Measurements from ENCODE around the gene MTG1.

The MTG1 gene

DNA sequence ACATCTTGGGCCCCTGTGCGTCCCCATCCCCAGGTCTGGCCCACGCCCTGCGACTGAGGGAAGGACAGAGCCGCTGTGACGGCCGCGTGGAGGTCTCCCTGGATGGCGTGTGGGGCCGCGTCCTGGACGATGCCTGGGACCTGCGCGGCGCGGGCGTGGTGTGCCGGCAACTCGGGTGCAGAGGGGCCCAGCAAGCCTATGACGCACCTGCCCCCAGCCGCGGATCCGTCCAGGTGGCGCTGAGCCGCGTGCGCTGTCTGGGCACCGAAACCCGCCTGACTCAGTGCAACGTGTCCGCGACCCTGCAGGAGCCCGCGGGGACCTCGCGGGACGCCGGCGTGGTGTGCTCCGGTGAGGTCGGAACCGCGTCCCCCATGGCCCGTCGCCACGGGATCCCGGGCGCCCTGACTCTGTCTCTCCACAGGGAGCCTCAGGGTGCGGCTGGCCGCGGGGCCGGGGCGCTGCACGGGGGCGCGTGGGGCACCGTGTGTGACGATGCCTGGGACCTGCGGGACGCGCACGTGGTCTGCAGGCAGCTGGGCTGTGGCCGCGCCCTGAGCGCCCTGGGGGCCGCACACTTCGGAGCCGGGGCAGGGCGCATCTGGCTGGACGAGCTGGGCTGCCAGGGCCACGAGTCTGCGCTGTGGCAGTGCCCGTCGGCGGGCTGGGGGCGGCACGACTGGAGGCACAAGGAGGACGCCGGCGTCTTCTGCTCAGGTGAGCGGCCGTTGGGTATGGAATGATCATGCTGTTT is 65.7 kb downstream of the MTG1 start:
- H3K27ac ChIP-seq (ENCODE audit: low read length), result no peak overlapping the region
- H3K27me3 ChIP-seq (ENCODE audit: low read depth, low read length), result no peaks in the 10 kb centered on the region
- no peaks in the 10 kb centered on the region for H3K36me3 ChIP-seq (ENCODE audit: control insufficient read depth in 1 of 2, insufficient read depth in 2 of 2, low read length in 2 of 2)
- no peaks in the 10 kb centered on the region for H3K4me1 ChIP-seq (ENCODE audit: control insufficient read depth in 1 of 2, insufficient read depth in 2 of 2, low read length in 2 of 2)
- H3K4me3 ChIP-seq (ENCODE audit: low read depth in 1 of 2, low read length in 2 of 2), result no peak overlapping the region
- no peaks in the 10 kb centered on the region for H3K9me3 ChIP-seq (ENCODE audit: control insufficient read depth in 1 of 2, low read length in 2 of 2)

DNA sequence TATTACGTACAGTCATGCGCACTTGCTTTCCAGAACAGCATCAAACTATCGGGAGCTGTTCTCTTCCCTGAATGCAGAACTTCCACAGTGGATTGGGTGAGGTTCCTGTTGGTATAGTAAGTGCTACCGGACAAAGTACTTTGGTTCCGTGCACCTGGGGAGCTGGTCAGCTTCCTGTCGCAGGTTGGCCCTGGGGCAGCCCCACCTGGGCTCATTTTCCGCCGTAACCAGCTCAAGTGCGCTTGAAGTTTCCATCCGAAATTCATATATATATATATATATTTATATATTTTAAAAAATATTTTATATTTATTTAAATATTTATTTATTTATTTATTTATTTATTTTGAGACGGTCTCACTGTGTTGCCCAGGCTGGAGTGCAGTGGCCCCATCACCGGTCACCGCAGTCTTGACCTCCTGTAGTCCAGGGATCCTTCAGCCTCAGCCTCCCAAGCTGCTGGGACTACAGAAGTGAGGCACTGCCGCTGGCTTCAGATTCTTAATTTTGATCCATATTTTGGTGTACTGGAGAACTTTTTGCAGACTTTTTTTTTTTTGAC is 66.3 kb downstream of the MTG1 start:
- no peaks in the 10 kb centered on the region for H3K9me3 ChIP-seq (ENCODE audit: control insufficient read depth in 1 of 2, low read length in 2 of 2)
- no peaks in the 10 kb centered on the region for H3K36me3 ChIP-seq (ENCODE audit: control insufficient read depth in 1 of 2, insufficient read depth in 2 of 2, low read length in 2 of 2)
- H3K27ac ChIP-seq (ENCODE audit: low read length), result no peak overlapping the region
- H3K27me3 ChIP-seq (ENCODE audit: low read depth, low read length), result no peaks in the 10 kb centered on the region
- H3K4me1 ChIP-seq (ENCODE audit: control insufficient read depth in 1 of 2, insufficient read depth in 2 of 2, low read length in 2 of 2), result no peaks in the 10 kb centered on the region
- no peak overlapping the region for H3K4me3 ChIP-seq (ENCODE audit: low read depth in 1 of 2, low read length in 2 of 2)

DNA sequence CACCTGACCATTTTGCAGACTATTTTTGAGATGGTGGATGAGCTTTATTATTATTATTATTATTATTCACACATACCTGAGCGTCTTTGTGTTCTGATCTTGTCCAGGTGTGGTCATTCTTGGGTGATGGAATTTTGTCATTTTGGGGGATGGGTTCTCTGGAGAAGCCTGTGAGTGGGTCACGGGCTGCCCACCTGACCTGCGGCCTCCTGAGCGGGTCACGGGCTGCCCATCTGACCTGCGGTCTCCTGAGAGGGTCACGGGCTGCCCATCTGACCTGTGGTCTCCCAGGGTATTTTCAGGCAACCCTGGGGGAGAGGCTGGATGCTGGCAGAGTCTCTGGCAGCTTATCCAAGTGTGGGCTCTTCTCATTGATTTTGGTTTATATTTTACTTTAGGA is 67.1 kb downstream of the MTG1 start:
- Histone ChIP-seq H3K27ac (ENCODE audit: low read length) (no peak overlapping the region), H3K27me3 (ENCODE audit: low read depth, low read length) (no peaks in the 10 kb centered on the region), H3K4me1 (ENCODE audit: control insufficient read depth in 1 of 2, insufficient read depth in 2 of 2, low read length in 2 of 2) (no peaks in the 10 kb centered on the region), H3K4me3 (ENCODE audit: low read depth in 1 of 2, low read length in 2 of 2) (no peak overlapping the region), H3K9me3 (ENCODE audit: control insufficient read depth in 1 of 2, low read length in 2 of 2) (no peaks in the 10 kb centered on the region), H3K36me3 (ENCODE audit: control insufficient read depth in 1 of 2, insufficient read depth in 2 of 2, low read length in 2 of 2) (no peaks in the 10 kb centered on the region)

DNA sequence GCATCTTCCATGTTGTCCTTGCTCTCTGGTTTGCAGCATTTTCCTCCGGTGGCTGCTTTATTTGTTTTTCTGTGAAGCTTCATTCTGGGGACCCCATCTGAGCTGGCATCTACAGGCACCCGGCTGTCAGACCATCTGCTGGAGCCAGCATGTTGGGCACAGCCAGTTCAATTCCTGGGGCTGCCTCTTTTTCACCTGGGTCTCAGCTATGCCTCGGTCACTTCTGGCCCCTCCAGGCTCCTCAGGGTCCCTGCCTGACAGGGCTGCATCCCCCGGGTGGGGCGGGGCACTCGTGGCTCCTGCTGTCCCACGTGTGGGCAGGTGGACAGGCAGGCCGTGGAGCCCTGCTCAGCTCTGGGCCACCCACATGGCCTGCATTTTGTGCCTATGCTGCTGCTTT is 67.9 kb downstream of the MTG1 start:
- no peak overlapping the region for H3K4me3 ChIP-seq (ENCODE audit: low read depth in 1 of 2, low read length in 2 of 2)
- no peaks in the 10 kb centered on the region for H3K9me3 ChIP-seq (ENCODE audit: control insufficient read depth in 1 of 2, low read length in 2 of 2)
- H3K27ac ChIP-seq (ENCODE audit: low read length), result no peak overlapping the region
- no peaks in the 10 kb centered on the region for H3K27me3 ChIP-seq (ENCODE audit: low read depth, low read length)
- H3K36me3 ChIP-seq (ENCODE audit: control insufficient read depth in 1 of 2, insufficient read depth in 2 of 2, low read length in 2 of 2), result no peaks in the 10 kb centered on the region
- no peaks in the 10 kb centered on the region for H3K4me1 ChIP-seq (ENCODE audit: control insufficient read depth in 1 of 2, insufficient read depth in 2 of 2, low read length in 2 of 2)

DNA sequence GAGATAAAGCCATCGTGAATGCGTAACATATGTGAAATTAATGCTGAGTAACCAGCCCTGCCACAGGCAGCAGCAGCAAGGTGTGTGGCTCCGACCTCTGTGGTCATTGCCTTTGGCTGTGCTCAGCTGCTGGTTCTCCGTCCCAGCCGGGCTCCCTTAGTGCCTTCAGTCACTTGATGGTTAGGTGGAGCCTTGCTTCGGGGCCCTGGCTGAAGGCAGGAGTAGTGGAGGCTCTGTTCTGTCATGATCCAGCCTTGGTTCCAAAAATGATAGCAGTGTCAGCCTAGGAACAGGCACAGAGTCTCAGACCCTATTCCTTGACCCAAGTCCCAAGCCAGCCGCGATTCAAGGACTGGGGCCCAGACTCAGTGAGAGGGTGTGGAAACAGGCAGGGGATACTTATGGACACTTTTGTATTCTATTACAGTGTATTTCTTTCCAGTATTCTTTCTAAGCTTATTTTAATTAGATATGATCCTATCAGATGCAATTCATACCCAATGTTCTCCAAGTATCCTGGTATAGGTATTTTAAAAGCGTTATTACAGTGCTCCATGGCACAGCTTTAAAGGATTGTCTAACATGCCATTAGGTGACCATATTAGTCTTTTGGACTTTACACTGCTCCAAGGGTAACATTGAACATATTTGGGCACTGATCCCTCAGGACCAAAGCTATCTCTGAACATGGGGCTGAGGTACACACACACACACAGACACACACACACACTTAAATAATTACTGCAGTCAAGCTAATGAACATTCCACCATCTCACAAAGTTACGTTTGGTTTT is 68.8 kb downstream of the MTG1 start:
- Histone ChIP-seq H3K36me3 (ENCODE audit: control insufficient read depth in 1 of 2, insufficient read depth in 2 of 2, low read length in 2 of 2) (peaks cover 0 to 4% of the 10 kb centered on the region in 2 donors), H3K4me3 (ENCODE audit: low read depth in 1 of 2, low read length in 2 of 2) (no peak overlapping the region), H3K4me1 (ENCODE audit: control insufficient read depth in 1 of 2, insufficient read depth in 2 of 2, low read length in 2 of 2) (no peaks in the 10 kb centered on the region), H3K9me3 (ENCODE audit: control insufficient read depth in 1 of 2, low read length in 2 of 2) (peaks cover 0 to 3% of the 10 kb centered on the region in 2 donors), H3K27me3 (ENCODE audit: low read depth, low read length) (no peaks in the 10 kb centered on the region), H3K27ac (ENCODE audit: low read length) (no peak overlapping the region)

DNA sequence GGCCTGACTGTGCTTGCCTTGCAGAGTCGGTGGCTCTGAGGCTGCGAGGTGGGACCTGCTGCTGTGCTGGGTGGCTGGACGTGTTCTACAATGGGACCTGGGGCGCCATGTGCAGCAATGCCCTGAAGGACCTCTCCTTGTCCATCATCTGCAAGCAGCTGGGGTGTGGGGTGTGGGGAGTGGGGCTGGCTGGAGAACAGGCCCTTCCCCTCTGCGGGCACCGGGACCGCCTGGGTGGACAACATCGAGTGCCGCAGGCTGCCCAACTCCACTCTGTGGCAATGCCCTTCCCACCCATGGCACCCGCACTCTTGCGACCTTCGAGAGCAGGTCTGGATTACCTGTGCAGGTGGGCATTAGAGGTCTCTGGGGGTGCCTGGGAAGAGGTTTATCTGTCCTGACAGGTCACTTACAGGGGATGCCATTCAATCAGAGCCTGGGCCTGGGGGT is 70.7 kb downstream of the MTG1 start:
- H3K36me3 ChIP-seq (ENCODE audit: control insufficient read depth in 1 of 2, insufficient read depth in 2 of 2, low read length in 2 of 2), result peaks cover 0 to 11% of the 10 kb centered on the region in 2 donors

DNA sequence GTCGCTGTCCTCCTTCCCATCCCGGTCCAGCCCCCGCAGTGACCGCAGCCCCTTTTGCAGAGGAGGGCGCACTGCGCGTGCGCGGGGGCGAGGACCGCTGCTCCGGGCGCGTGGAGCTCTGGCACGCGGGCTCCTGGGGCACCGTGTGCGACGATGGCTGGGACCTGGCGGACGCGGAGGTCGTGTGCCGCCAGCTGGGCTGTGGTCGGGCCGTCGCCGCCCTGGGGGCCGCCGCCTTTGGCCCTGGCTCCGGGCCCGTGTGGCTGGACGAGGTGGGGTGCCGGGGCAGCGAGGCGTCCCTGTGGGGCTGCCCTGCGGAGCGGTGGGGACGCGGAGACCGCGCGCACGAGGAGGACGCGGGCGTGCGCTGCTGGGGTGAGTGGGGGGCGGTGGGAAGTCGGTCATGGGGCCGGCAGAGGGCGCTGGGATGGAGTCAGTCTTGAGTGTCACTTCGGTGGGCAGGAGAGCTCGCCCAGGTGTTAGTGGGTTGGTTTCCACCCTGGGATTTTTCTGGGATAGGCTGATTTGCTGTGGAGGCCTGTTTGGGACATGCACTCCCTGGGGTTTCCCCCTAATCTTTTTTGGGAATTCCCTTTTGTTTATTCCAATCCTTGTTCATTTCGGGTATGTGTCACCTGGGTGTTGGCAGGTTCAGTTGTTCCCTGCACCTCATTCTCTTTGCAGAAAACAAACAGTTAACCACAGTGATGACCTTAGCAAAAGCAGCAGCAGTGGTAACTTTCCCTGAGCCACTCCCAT is 71.4 kb downstream of the MTG1 start:
- Histone ChIP-seq H3K4me1 (ENCODE audit: control insufficient read depth in 1 of 2, insufficient read depth in 2 of 2, low read length in 2 of 2) (no peaks in the 10 kb centered on the region), H3K36me3 (ENCODE audit: control insufficient read depth in 1 of 2, insufficient read depth in 2 of 2, low read length in 2 of 2) (peaks cover 0 to 11% of the 10 kb centered on the region in 2 donors), H3K9me3 (ENCODE audit: control insufficient read depth in 1 of 2, low read length in 2 of 2) (peaks cover 0 to 3% of the 10 kb centered on the region in 2 donors), H3K4me3 (ENCODE audit: low read depth in 1 of 2, low read length in 2 of 2) (no peak overlapping the region), H3K27me3 (ENCODE audit: low read depth, low read length) (no peaks in the 10 kb centered on the region), H3K27ac (ENCODE audit: low read length) (no peak overlapping the region)

More for the DNA sequence above, 70.7 kb downstream of the MTG1 start:
- no peaks in the 10 kb centered on the region for H3K4me1 ChIP-seq (ENCODE audit: control insufficient read depth in 1 of 2, insufficient read depth in 2 of 2, low read length in 2 of 2)
- peaks cover 0 to 3% of the 10 kb centered on the region in 2 donors for H3K9me3 ChIP-seq (ENCODE audit: control insufficient read depth in 1 of 2, low read length in 2 of 2)
- H3K27me3 ChIP-seq (ENCODE audit: low read depth, low read length), result no peaks in the 10 kb centered on the region
- H3K27ac ChIP-seq (ENCODE audit: low read length), result no peak overlapping the region
- H3K4me3 ChIP-seq (ENCODE audit: low read depth in 1 of 2, low read length in 2 of 2), result no peak overlapping the region

DNA sequence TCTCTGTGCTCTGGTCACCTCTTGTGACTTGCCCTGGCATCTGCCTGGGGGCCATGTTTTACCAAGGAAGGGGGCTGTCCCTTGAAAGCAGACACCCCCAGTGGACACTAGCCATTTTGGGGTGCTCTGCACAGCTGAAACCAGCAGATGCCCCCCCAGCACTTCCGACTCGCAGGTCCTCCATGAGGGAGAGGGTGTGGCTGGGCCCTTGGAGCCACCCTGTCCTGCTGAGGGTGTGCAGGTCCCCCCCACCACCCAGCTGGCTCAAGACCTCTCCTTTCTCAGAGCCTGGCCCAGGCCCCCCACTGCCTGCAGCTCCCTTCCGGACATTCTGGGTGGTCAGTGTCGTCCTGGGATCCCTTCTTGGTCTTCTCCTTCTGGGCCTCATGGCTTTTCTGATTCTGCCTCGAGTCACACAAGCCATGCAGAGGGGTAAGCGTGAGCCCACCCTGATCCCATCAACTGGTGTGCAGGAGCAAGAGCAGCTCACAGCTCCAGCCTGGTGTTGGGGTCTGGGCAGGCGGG is 72.1 kb downstream of the MTG1 start:
- H3K4me1 ChIP-seq (ENCODE audit: control insufficient read depth in 1 of 2, insufficient read depth in 2 of 2, low read length in 2 of 2), result no peaks in the 10 kb centered on the region
- H3K27me3 ChIP-seq (ENCODE audit: low read depth, low read length), result no peaks in the 10 kb centered on the region
- peaks cover 0 to 11% of the 10 kb centered on the region in 2 donors for H3K36me3 ChIP-seq (ENCODE audit: control insufficient read depth in 1 of 2, insufficient read depth in 2 of 2, low read length in 2 of 2)
- H3K27ac ChIP-seq (ENCODE audit: low read length), result no peak overlapping the region
- peaks cover 0 to 3% of the 10 kb centered on the region in 2 donors for H3K9me3 ChIP-seq (ENCODE audit: control insufficient read depth in 1 of 2, low read length in 2 of 2)
- no peak overlapping the region for H3K4me3 ChIP-seq (ENCODE audit: low read depth in 1 of 2, low read length in 2 of 2)

DNA sequence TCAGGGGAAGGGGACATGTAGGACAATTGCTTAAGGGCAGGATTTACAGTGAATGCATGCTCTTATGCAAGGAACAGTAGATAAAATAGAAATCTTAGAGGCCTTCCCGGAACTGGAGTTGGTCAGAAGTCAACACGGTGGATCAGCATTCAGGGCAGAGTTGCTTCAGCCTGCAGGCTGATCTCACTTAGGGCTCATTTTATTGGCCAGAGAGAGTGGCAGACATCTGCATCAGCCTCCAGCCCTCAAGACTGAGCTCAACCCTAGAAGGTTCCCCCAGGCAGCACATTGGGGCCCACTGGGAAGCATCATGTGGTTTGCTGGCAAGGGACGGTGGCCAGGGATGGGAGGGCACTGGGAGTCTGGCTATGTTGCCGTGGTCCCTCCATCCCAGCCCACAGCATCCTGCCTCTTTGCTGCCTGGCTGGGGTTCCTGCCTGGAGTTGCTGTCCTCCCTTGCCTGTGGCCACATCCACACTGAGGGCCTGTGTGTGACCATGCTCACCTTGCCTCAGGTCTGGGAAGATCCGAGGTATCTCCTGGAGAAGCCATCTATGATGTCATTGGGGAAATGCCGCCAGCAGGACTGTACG is 72.8 kb downstream of the MTG1 start:
- H3K27me3 ChIP-seq (ENCODE audit: low read depth, low read length), result no peaks in the 10 kb centered on the region
- no peak overlapping the region for H3K27ac ChIP-seq (ENCODE audit: low read length)
- peaks cover 0 to 11% of the 10 kb centered on the region in 2 donors for H3K36me3 ChIP-seq (ENCODE audit: control insufficient read depth in 1 of 2, insufficient read depth in 2 of 2, low read length in 2 of 2)
- no peak overlapping the region for H3K4me3 ChIP-seq (ENCODE audit: low read depth in 1 of 2, low read length in 2 of 2)
- H3K9me3 ChIP-seq (ENCODE audit: control insufficient read depth in 1 of 2, low read length in 2 of 2), result peaks cover 0 to 3% of the 10 kb centered on the region in 2 donors
- no peaks in the 10 kb centered on the region for H3K4me1 ChIP-seq (ENCODE audit: control insufficient read depth in 1 of 2, insufficient read depth in 2 of 2, low read length in 2 of 2)

DNA sequence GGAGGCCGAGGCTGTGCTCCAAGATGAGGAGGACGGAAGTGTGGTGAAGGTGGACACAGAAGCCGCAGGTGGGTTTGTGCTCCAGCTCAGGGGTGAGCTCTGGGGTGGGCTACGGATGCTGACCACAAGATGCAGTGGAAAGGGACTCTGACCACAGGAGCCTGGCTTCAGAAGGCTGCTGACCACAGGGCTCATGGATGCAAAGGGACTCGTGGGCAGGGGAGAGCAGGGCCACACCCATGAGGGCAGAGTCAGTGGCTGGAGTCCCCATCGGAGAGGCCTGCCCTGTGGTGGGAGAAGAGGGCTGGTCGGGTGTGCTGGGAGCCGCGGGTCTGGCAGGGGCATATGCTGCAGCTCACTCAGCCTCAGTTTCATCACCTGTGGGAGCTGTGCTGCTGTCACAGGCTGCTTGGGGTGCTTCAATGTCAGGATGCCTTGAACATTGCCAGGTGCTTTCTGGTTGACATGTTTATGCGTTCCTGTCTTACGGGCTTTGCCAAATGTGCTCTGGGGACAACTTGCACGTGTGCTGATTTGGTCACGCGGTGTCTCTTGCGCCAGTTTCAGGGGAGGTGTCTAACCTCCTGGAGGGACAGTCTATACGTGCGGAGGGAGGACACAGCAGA is 73.4 kb downstream of the MTG1 start:
- H3K9me3 ChIP-seq (ENCODE audit: control insufficient read depth in 1 of 2, low read length in 2 of 2), result peaks cover 0 to 3% of the 10 kb centered on the region in 2 donors
- no peaks in the 10 kb centered on the region for H3K27me3 ChIP-seq (ENCODE audit: low read depth, low read length)
- H3K36me3 ChIP-seq (ENCODE audit: control insufficient read depth in 1 of 2, insufficient read depth in 2 of 2, low read length in 2 of 2), result peaks cover 0 to 11% of the 10 kb centered on the region in 2 donors
- H3K4me3 ChIP-seq (ENCODE audit: low read depth in 1 of 2, low read length in 2 of 2), result no peak overlapping the region
- H3K4me1 ChIP-seq (ENCODE audit: control insufficient read depth in 1 of 2, insufficient read depth in 2 of 2, low read length in 2 of 2), result no peaks in the 10 kb centered on the region
- no peak overlapping the region for H3K27ac ChIP-seq (ENCODE audit: low read length)
